Inflammatory macrophage treated with lipopolysaccharide for 1 hour (primary cell): ENCODE data around the gene FKBP1B.
"Not testable (repeated sequence)": the region's sequence is repeated elsewhere in the genome, so short reads cannot be mapped to it uniquely, and the experiment has no call there.

Experiments
- DNase-seq, 2 donors: peaks; one replicate each; pipeline ENCODE4 v3.0.0-alpha.2; 2020 to 2022

Gene FKBP1B

DNA sequence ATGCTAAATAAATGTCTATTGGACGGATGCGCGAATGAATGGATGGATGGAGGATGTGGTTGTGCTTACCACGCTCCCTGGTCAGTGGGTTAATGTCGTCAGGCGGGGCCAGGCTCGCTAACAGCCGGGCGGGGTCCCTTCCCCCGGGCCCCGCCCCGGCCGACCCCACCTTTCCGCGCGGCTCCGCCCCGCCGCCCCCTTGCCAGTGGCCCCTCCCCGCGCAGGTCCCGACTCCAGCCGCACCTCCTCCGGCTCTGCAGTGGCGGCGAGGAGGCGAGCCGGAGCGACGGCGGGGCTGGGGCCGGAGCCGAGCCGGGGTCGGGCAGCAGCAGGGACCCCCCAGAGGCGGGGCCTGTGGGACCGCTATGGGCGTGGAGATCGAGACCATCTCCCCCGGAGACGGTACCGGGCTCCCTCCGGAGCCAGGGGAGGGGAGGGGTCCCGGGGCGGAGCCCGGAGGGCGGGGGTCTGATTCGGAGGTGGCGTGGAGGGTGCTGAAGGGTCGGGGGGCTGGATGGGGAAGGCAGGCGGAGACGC, at the start of gene FKBP1B:
TSS of gene FKBP1B (plus strand) at position 257 of the 537 bp plus-strand sequence. CDS start at position 366, 109 bp downstream.
- peak; percentile 9 to 20 for DNase-seq

DNA sequence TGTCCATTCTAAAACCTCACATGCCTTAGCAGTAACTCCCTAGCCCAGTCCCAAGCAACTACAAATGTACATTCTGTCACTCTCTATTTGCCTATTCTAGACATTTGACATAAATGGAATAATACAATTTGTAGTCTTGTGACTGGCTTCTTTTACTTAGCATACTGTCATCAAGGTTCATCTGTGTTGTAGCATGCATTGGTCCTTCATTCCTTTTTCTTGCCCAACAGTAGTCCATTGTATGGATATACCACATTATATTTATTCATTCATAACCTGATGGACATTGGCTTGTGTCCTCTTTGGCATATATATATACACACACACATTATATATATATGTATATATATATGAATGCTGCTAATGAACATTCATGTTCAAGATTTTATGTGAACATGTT, 41.8 kb upstream of the FKBP1B start:
- no peak for DNase-seq

DNA sequence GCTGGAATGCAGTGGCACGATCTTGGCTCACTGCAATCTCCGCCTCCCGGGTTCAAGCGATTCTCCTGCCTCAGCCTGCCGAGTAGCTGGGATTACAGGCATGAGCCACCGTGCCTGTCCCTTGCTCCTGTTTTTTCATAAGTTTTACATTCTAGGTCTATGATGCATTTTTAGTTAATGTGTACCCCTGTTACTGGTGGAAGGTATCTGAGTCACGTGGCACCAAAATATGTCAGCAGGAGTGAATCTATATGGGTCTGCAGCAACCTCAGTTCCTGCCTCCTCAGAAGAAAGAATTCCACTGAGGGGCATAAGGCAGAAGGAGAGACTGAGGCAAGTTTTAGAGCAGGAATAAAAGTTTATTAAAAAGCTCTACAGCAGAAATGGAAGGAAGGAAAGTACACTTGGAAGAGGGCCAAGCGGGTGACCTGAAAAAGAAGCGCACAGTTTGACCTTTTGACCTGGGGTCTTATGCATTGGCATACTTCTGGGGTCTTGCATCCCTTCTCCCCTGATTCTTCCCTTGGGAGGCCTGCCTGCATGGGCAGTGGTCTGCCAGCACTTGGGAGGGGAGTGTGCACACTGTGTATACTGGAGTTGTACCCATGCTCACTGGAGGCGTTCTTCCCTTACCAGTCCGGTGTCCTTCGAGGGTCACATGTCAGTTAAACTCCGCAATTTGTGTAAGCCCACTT, 40.7 kb upstream of the FKBP1B start:
- no peak for DNase-seq

DNA sequence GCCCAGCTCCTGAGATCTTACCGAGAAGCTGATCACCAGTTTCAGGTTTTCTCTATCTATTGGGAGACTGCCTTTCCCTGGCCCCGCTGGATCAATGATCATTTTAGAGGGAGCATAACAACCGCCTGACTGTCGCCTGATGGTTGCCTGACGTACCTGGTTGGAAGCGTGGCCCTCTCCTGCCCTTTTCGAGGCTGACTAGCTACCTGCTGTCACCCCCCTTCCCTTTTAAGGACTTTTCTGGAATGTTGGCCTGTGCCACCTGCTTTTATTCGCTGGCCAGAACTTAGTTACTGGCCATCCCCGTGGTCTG, 40.2 kb upstream of the FKBP1B start:
- DNase-seq = no peak

DNA sequence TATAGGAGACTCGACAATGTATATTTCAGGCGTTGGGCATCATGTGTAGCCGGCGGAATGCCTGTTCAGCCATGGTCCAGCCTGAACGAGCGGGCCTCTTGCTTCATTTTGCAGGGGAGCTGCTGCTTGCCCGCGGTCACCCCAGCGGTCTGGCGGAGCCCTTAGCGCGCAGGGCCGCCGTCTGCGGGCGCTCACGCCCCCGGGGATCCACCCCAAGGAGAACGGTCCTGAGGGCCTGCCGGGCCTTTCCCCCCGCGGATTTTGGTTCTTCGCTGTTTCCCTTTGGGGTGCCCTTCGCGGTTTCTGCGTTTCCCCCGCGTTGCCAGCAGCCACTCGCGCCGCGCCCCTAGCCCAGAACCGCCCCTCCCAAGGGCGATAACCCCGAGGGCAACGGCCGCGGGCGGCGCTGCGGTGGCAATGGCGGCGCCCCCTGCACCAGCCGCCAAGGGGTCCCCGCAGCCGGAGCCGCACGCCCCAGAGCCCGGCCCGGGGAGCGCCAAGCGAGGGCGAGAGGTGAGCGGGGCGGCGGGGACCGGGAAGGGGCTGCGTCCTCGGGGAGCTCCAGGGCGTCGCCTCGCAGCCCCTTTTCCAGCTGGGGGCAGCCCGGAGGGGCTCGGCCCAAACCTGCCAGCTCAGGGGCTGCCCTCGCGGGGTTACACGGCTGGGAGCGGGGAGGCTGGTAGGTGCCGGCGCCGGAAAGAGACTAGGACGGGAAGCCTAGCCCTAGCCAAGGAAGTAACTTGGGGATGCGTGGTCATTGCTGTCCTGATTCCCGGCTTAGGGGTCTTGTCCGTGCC, 39.7 kb upstream of the FKBP1B start, which contains the start of gene MFSD2B:
TSS of gene MFSD2B (plus strand) at position 406 of the 797 bp plus-strand sequence. CDS start at position 418, 12 bp downstream.
- no peak for DNase-seq

DNA sequence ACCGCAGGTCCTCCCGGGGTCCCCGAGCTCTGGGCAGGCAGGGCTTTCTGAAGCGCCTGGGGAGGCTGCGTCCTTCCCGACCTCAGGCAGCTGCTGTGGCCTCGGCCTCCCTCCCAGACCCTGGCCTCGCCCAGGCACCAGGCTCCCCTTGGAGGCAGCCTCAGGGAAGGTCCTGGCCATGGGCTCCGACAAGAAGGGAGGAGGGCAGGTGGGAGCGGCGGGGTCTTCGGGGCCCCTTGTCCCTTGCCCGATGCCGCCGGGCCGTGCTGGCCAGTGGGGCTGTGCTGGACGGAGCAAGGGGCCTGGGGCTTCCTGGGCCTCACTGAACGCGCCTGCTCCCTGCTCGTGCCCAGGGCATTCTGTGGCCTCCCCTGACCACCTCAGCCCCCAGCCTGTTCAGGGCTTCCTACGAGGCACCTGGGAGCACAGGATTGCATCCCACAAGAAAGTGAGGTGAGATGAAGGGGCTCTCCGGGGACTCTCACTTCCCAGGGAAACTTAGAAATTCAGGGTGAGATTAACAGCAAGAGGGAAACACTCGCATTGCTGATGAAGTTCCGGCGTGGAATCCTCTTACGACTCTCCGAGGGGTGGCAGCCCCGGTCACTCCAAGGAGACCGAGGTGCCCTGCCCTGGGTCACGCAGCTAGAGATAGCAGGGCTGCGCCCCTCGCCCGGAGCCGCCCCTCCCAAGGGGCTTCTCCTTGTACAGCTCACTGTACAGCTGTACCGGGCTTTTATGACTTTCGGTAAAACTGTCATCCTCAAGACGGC, 38.9 kb upstream of the FKBP1B start:
- no peak for DNase-seq

DNA sequence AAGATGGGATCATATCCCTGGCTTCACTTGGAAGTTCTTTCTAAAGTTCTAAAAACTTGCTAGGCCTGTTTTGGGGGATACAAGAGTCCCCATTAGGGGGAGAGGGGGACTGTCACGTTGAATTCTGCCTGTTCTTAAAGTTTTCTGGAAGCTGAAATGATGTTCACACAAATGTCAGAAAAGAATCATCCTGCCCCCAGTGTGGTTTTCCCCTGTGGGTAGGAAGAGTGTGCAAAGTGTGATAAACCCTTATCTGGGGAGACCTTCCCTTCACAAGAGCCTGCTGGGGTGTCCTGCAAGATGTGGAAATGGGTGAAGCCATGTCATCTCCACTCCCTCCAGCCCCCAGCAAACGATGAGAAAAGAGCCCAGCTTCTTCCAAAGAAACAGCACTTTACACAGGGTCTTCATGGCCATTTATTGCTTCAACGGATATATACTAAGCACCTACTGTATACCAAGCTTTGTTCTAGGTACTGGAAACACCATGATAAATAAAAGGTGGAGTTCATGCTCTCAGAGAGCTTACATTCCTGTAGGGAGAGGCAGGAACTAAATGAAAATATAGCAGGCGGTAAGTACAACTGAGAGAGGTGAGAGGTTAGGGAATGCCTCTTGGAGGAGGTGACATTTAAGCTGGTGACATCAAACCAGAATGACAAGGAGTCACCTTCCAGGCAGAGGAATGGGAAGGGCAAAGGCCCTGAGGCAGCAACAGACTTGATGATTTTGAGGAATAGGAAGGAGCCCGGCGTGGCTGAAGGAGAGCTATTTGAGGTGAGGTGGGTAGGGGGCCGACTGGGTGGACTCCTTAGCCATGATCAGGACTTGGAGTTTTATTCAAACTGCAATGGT, 38.1 kb upstream of the FKBP1B start:
- no peak for DNase-seq

DNA sequence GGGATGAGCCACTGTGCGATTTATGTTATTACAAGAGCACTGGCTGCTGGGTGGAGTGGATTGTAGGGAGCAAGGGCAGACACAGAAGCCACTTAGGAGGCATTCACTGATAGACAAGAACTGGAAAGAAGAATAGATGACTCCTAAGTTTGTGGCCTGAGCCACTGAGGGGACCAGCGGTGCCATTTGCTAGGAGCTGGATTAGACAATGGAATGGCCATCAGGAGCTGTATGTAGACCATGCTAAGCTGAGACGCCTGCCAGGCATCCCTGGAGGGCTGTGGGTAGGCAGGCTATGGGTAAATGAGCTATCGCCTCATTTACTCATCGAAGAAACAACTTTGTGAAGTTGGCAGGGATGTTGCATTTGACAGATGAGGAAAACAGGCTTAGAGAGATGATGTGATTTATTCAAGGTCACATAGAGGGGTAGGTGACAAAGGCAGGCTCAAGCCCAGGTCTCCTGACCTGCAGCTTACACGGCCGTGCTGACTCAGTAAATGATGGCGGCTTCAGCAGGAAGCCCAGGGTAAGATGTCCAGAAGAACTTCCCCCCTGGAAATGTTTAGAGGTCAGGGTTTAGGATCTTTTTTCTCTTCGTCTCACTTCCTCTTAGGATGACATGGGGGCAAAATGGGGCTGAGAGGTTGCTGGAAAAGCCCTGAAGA, 36.9 kb upstream of the FKBP1B start:
- peak; percentile 4 to 24 for DNase-seq

DNA sequence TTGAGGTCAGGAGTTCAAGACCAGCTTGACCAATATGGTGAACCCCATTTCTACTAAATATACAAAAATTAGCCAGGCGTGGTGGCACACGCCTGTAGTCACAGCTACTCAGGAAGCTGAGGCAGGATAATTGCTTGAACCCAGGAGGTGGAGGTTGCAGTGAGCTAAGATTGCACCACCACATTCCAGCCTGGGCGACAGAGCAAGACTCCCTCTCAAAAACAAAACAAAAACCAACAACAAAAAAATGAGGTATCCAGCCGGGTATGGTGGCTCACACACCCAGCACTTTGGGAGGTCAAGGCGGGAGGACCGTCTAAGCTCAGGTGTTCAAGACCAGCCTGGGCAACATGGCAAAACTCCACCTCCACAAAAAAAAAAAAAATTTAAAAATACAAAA, 34.6 kb upstream of the FKBP1B start:
- not testable (repeated sequence) for DNase-seq

DNA sequence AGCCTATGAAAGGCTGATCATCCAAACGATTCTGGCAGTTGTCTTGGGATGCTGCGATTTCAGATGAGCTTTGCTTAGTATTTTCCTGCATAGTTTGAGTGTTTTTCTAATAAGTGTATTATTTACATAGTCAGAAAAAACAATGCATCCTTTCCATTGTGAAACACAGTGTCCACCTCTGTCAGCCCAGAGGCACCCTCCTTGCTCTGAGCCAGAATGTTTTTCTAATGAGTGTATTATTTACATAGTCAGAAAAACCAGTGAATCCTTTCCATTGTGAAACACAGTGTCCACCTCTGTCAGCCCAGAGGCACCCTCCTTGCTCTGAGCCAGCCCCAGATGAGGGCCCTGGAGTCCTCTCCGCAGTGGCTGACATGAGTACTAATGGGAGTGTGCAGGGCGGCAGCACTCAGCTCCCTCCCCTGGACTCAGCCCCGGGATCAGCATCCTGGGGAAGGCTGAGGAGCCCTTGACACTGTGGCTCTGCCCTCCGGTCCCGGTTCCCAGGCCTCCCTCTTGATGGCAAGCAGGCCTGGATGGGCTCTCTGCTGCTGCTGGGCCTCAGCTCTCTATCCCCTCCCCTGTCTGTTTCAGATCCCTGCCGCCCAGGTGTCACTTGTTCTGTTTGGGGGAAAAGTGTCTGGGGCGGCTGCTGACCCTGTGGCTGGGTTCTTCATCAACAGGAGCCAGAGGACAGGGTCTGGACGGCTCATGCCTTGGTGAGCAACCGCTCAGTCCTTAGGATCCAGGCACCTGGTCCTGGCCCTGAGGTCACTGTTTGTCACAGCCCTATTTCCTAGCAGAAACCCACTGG, 33.8 kb upstream of the FKBP1B start:
- no peak for DNase-seq

DNA sequence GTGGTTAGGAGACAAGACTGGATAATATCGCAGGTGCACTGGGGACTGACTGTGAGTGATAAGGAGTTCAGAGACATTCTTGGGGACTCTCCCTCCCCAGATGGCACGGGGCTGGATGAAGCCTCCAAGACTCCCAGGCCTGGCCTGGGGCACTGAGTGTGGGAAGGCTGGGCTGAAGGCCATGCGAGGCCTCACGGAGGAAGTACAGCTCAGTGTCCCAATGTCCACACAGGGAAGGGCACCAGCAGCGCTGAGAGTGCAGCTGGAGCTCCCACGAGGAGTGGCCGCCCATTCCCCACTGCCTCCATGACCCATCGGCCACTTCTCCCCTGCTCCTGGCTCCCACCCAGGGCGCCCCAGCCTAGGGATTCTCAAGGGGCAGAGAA, 33.2 kb upstream of the FKBP1B start:
- DNase-seq = no peak

DNA sequence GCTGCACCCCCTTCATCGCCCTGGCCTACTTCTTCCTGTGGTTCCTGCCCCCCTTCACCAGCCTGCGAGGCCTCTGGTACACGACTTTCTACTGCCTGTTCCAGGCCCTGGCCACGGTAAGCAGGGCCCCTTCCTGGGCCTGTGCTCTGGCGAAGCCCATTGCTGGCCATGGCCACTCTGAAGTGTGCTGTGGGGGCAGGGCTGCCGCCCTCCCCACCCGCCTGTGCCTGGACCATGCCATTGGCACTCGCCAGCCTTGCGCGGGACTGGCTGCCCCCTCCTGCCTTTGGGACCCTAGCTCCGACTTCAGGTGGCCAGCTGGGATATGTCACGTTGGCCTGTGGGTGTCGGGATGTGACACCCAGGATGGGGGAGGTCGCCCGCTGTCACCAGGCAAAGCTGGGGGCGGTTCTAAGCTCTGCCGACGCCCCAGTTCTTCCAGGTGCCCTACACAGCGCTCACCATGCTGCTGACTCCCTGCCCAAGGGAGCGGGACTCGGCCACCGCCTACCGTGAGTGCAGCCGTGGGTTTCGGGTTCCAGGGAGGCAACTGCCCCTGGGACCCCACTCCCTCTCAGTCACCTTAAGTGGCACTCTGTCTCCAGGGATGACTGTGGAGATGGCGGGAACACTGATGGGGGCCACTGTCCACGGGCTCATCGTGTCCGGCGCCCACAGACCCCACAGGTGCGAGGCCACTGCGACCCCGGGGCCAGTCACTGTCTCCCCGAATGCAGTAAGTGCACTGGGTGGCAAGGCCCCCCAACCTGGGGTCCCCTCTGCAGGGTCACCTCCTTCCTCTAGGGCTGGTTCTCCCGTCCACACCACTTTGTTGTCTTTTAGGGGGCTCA, 32.5 kb upstream of the FKBP1B start:
- no peak for DNase-seq

DNA sequence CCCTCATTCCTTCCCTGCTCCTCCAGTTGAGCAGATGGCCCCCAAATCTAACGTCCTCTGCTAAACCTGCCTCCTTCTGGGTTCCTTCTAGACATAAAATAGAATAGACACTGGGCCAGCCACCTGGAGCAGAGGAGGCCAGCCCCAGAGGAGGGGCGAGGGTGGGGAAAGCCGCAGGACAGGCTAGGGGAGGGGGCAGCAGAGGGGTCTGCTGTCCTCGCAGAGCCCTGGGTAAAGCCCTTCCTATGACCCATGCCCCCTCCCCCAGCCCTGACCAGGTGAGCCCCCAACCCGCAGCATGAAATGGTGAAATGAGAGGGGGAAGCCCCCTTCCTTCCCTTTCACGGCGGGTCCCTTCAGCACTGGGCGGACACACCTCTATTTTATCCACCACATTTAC, 31.8 kb upstream of the FKBP1B start:
- no peak for DNase-seq

DNA sequence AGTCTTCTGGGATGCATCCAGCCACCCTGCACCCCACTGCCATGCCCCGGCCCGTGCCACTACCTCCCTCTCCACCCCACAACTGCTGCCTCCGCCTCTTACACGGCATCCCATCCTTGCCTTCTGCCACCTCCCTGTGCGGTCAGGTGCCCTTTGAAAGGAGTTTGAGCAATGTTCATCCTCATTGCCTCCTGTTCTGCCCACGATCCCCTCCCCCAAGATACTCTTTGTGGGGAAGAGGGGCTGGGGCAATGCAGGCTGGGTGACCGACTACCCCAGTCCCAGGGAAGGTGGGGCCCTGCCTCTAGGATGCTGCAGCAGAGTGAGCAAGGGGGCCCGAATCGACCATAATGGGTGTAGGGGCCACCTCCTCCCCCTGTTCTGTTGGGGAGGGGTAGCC, 31.3 kb upstream of the FKBP1B start:
- no peak for DNase-seq

DNA sequence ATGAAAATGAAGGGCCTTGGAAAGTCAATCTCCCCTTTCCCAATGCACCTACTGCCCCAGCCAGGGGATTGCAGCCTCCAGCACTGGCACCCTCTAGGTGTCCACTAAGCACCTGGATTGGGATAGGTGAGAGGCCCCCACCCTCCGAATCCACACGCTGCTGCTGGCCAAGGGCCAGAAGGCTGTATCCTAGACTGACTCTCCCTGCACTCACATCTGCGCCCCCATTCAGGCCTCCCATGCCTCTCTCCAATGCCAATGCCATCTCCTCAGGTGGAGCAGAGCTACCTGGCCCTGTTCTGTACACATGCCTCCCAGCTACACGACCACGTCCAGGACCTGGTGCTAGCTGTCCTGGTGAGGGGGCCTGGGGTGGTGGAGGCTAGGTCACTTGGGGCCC, 29.8 kb upstream of the FKBP1B start:
- DNase-seq = no peak

DNA sequence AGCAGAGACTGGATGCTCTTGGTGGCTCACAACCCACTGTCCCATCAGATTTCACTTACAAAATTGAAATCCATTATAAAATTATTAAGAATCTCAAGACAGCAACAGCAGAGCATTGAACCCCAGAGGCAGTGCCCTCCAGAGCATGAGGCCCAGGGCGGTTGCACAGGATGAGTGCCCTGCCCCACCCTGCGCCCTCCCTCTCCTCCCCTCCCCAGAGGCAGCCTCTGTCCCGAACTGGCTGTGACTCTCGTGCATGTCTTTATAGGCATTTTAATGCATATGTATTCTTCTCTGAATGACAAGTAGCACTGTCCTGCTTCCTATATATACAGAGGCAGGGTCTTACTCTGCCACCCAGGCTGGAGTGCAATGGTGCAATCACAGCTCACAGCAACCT, 29.3 kb upstream of the FKBP1B start:
- no peak for DNase-seq

DNA sequence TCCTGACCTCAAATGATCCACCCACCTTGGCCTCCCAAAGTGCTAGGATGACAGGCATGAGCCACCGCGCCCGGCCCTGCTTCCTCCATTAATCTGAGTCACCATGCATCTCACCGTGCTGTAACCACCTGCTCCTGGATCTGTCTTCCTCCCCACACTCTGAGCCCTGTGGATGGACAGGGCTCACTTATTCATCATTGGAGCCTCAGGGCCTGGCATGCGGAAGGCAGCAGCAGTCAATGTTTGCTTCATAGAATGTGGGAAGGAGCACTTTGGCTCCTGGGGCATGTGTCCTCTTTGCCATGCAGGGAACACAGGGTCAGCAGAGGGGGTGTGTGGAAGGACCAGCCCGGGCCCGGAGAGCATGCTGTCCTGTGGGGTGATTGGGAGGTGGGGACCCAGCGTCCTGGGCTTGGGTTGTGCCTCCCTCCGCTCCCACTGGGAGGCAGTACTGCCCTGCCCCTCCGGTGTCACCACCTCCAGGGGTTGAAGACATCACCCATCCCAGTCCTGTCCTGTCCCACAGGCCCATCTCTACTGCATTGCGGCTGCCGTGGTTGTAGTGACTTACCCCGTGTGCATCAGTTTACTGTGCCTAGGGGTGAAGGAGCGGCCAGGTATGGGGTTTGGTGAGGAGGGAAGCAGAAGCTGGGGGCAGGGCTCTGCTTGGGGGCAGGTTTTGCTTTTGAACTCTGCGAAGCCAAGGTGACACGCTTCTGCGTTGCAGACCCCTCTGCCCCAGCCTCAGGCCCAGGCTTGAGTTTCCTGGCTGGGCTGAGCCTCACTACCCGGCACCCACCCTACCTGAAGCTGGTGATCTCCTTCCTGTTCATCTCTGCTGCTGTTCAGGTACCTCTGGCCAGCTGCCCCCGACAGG, 28.2 kb upstream of the FKBP1B start:
- peak in 1 of 2 donors; percentile 3 for DNase-seq

DNA sequence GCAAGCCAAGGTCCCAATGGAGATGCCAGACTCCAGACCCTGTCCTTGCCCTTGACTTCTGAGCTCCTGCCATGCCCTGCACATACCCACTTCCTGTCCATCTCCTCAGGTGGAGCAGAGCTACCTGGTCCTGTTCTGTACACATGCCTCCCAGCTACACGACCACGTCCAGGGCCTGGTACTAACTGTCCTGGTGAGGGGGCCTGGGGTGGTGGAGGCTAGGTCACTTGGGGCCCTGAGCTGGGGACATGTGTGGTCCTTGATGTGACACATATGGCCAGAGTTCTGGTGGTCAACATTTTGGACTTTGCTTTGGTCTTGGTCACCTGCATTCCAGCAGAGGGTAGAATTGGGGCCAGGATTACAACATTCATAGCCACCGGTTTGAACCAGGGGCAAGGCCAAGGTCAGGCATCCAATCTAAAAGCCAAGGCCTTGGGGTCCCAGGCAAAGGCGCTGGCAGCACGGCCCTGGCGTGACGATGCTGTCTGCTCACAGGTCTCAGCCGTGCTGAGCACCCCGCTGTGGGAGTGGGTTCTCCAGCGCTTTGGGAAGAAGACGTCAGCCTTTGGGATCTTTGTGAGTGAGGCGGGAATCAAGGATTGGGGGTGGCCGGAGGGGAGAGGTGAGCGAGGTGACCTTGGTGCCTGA, 27.1 kb upstream of the FKBP1B start:
- DNase-seq = no peak
